Naive thymus-derived CD4-positive, alpha-beta T cell (primary cell): ENCODE measurements around the gene UPK1B. TPM values are rescaled to one million over a fixed set of nuclear protein-coding genes. Genes with fewer than 3 reads are reported as not detected.

Experiments used
- ATAC-seq: fragments of 150-1000 bp; cut with Tn5 transposase; 2 replicates; pipeline ENCODE4 v1.10.0; 2021; ENCODE audit warnings: mild to moderate bottlenecking, moderate library complexity
- CTCF ChIA-PET: fragments of 350-600 bp; sonication (Branson Sonifier 250); formaldehyde crosslinking; loops from one replicate; lab custom pipeline; 2021; ENCODE audit warnings: antibody characterized with exemption; lab: Charles Lee
- POLR2A ChIA-PET: fragments of 350-600 bp; sonication (Branson Sonifier 250); formaldehyde crosslinking; loops from one replicate; lab custom pipeline; 2021; ENCODE audit warnings: antibody characterized with exemption, inconsistent platforms; lab: Charles Lee
- DNase-seq, 9 donors: peaks; one replicate each; pipeline versions ENCODE4 v3.0.0 to v3.0.0-alpha.2; 2020 to 2022; ENCODE audit warnings: mixed read lengths in 1 of 9
- H3K27ac ChIP-seq: one replicate; pipeline ENCODE4 v1.7.0; 2013; ENCODE audit warnings: mild to moderate bottlenecking, low read depth, low read length, moderate library complexity
- H3K27me3 ChIP-seq, 2 donors: one replicate each; pipeline ENCODE4 v1.7.0; 2013; ENCODE audit warnings: low read length in 2 of 2, mild to moderate bottlenecking in 2 of 2, moderate library complexity in 2 of 2; ENCODE audit not compliant: control insufficient read depth in 2 of 2, insufficient read depth in 2 of 2
- H3K36me3 ChIP-seq, 3 experiments: 1 replicate in 2 of 3; 2 replicates in 1 of 3; pipeline ENCODE4 v1.7.0; 2013; ENCODE audit warnings: low read length in 3 of 3, mild to moderate bottlenecking in 3 of 3, moderate library complexity in 1 of 3; ENCODE audit not compliant: insufficient read depth in 3 of 3, control insufficient read depth in 2 of 3
- H3K4me1 ChIP-seq, 2 donors: one replicate each; pipeline ENCODE4 v1.7.0; 2013; ENCODE audit warnings: low read length in 2 of 2, mild to moderate bottlenecking in 2 of 2, moderate library complexity in 1 of 2; ENCODE audit not compliant: control insufficient read depth in 2 of 2, insufficient read depth in 2 of 2
- H3K4me3 ChIP-seq: 2 replicates; pipeline ENCODE4 v1.7.0; 2013; ENCODE audit warnings: mild to moderate bottlenecking, low read length
- H3K9me3 ChIP-seq, 3 experiments: 1 replicate in 2 of 3; 2 replicates in 1 of 3; pipeline ENCODE4 v1.7.0; 2013; ENCODE audit warnings: low read length in 3 of 3; ENCODE audit not compliant: control insufficient read depth in 2 of 3
- H3K27ac Mint-ChIP-seq, 9 donors: one replicate each; pipeline ENCODE4 v1.8.0; 2020 to 2022; ENCODE audit warnings: mixed read lengths in 9 of 9, mild to moderate bottlenecking in 8 of 9, moderate library complexity in 5 of 9, inconsistent platforms in 2 of 9
- H3K27me3 Mint-ChIP-seq, 5 donors: one replicate each; pipeline ENCODE4 v1.8.0; 2021 to 2022; ENCODE audit warnings: mixed read lengths in 5 of 5, mild to moderate bottlenecking in 1 of 5
- H3K36me3 Mint-ChIP-seq, 5 donors: one replicate each; pipeline ENCODE4 v1.8.0; 2020 to 2022; ENCODE audit warnings: mixed read lengths in 5 of 5, mild to moderate bottlenecking in 3 of 5, inconsistent platforms in 1 of 5
- H3K4me1 Mint-ChIP-seq, 7 donors: one replicate each; pipeline ENCODE4 v1.8.0; 2020 to 2022; ENCODE audit warnings: mixed read lengths in 7 of 7, mild to moderate bottlenecking in 3 of 7, inconsistent platforms in 1 of 7
- H3K4me3 Mint-ChIP-seq, 10 donors: one replicate each; pipeline ENCODE4 v1.8.0; 2020 to 2022; ENCODE audit warnings: mild to moderate bottlenecking in 10 of 10, mixed read lengths in 10 of 10, moderate library complexity in 6 of 10, inconsistent platforms in 2 of 10
- H3K9me3 Mint-ChIP-seq, 11 donors: one replicate each; pipeline ENCODE4 v1.8.0; 2020 to 2022; ENCODE audit warnings: mixed read lengths in 11 of 11, mild to moderate bottlenecking in 4 of 11, inconsistent platforms in 1 of 11, moderate library complexity in 1 of 11
- intact Hi-C, 2 donors: fragments of 100-400 bp; cut with micrococcal nuclease; formaldehyde crosslinking; loops; one replicate each; pipeline ENCODE4 v1.15.1; 2023
- polyA plus RNA-seq, 2 donors: library from polyadenylated mRNA; unstranded; fragments of 300-500 nt; fragmentation: Illumina TruSeq; gene quantifications; one replicate each; pipeline ENCODE4 v1.2.3, GENCODE V29; 2021
- total RNA-seq, 6 experiments: library from RNA in 5 of 6; stranded (reverse) in 5 of 6; gene quantifications; 1 replicate in 5 of 6; 2 replicates in 1 of 6; pipeline ENCODE4 v1.2.3 and lab custom pipeline; 2021 to 2026

Gene UPK1B
- total and polyA plus RNA-seq, 7 experiments from 2014 or later, result 0.11 to 1.3 TPM; not detected in 5

- Histone ChIP-seq H3K9me3 (no peaks in the 10 kb centered on the region), H3K4me1 (peaks cover 27 to 50% of the 10 kb centered on the region in 2 donors), H3K27ac (peak overlapping the region; percentile 90), H3K36me3 (peaks cover 0 to 21% (median 0%) of the 10 kb centered on the region in 3 experiments), H3K4me3 (peak overlapping the region; percentile 5), H3K27me3 (no peaks in the 10 kb centered on the region)
- POLR2A ChIA-PET, result interaction anchor here (1.0 to 1.3 kb wide), 3 partner anchors 10 to 117 kb away, joined by 3 to 5 read pairs (median 3); no protein-coding TSS in a partner anchor
- DNase-seq, result peak in 3 of 9 donors; percentile 28 to 35 (median 31)
- peaks cover 37 to 86% (median 71%) of the 10 kb centered on the region in 7 donors for H3K4me1 Mint-ChIP-seq
- H3K36me3 Mint-ChIP-seq, result peaks cover 0 to 35% (median 32%) of the 10 kb centered on the region in 5 donors
- H3K27me3 Mint-ChIP-seq, result no peaks in the 10 kb centered on the region
- H3K9me3 Mint-ChIP-seq, result peaks cover 0 to 2% (median 0%) of the 10 kb centered on the region in 11 donors
- CTCF ChIA-PET, result interaction anchor here (0.6 kb wide), 1 partner anchor 354 kb away, joined by 3 read pairs; no protein-coding TSS in a partner anchor
- peak overlapping the region; percentile 57 to 94 (median 72) for H3K4me3 Mint-ChIP-seq
- peak overlapping the region in 8 of 9 donors; percentile 80 to 98 (median 92) for H3K27ac Mint-ChIP-seq
- intact Hi-C loops, result loop anchor here (10.0 kb wide), 3 partner anchors 292 to 1108 kb away; partner anchors contain the start of genes GSK3B (in 1 of the 2) and LRRC58 (in 1 of the 2)
- no peak for ATAC-seq
Measured at GRCh38 chr3:119236756-119237155, 63.4 kb downstream of the UPK1B start.

DNA sequence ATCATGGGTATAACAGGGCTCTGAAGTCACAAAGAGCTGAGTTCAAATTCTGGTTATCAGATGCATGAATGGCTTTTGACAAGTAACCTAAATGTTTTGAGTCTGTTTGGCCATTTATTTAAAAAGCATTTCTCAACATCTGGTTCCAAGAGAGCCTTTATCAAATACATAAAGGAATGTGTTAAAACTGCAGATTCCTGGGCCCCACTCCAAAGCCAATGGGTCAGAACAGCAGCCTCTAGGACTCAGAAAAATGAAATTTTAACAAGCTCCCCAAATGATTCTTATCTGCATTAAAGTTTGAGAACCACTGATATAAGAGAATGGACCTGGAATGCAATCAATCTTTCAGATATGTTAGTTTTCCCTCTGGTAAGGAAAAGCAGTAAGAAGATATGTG lies 63.9 kb downstream of the UPK1B start:
- H3K4me3 ChIP-seq, result peak overlapping the region; percentile 5
- Mint-ChIP-seq H3K27ac (peak overlapping the region in 8 of 9 donors; percentile 80 to 98 (median 92)), H3K4me3 (peak overlapping the region in 9 of 10 donors; percentile 29 to 94 (median 70)), H3K4me1 (peaks cover 36 to 80% (median 66%) of the 10 kb centered on the region in 7 donors), H3K9me3 (peaks cover 0 to 2% (median 0%) of the 10 kb centered on the region in 11 donors), H3K36me3 (peaks cover 0 to 31% (median 28%) of the 10 kb centered on the region in 5 donors), H3K27me3 (no peaks in the 10 kb centered on the region)
- no peaks in the 10 kb centered on the region for H3K9me3 ChIP-seq
- CTCF ChIA-PET, result interaction anchor here (0.6 to 1.0 kb wide), 3 partner anchors 35 to 354 kb away, joined by 3 to 4 read pairs (median 3); no protein-coding TSS in a partner anchor
- no peak for ATAC-seq
- H3K27ac ChIP-seq, result peak overlapping the region; percentile 90
- peaks cover 27 to 45% of the 10 kb centered on the region in 2 donors for H3K4me1 ChIP-seq
- no peaks in the 10 kb centered on the region for H3K27me3 ChIP-seq
- peaks cover 0 to 16% (median 0%) of the 10 kb centered on the region in 3 experiments for H3K36me3 ChIP-seq
- no peak for DNase-seq
- POLR2A ChIA-PET, result interaction anchor here (0.6 to 1.1 kb wide), 4 partner anchors 10 to 116 kb away, joined by 3 to 5 read pairs (median 4); no protein-coding TSS in a partner anchor
- intact Hi-C loops, result loop anchor here (10.0 kb wide), 3 partner anchors 292 to 1108 kb away; partner anchors contain the start of genes GSK3B (in 1 of the 2) and LRRC58 (in 1 of the 2)

GRCh38 chr3:119238363-119238762 lies 65.0 kb downstream of the UPK1B start:
- ChIA-PET POLR2A (no interaction called here), CTCF (interaction anchor here (1.0 kb wide), 1 partner anchor 273 kb away, joined by 4 read pairs; no protein-coding TSS in a partner anchor)
- Histone ChIP-seq H3K4me3 (peak overlapping the region; percentile 50), H3K27me3 (no peaks in the 10 kb centered on the region), H3K27ac (peak overlapping the region; percentile 90), H3K9me3 (no peaks in the 10 kb centered on the region), H3K36me3 (peaks cover 0 to 9% (median 0%) of the 10 kb centered on the region in 3 experiments), H3K4me1 (peaks cover 27 to 43% of the 10 kb centered on the region in 2 donors)
- peaks cover 0 to 2% (median 0%) of the 10 kb centered on the region in 11 donors for H3K9me3 Mint-ChIP-seq
- H3K27me3 Mint-ChIP-seq, result no peaks in the 10 kb centered on the region
- peak overlapping the region in 9 of 10 donors; percentile 74 to 99 (median 94) for H3K4me3 Mint-ChIP-seq
- ATAC-seq, result no peak
- peaks cover 32 to 70% (median 56%) of the 10 kb centered on the region in 7 donors for H3K4me1 Mint-ChIP-seq
- DNase-seq, result peak in 1 of 9 donors; percentile 49
- peaks cover 0 to 25% (median 23%) of the 10 kb centered on the region in 5 donors for H3K36me3 Mint-ChIP-seq
- intact Hi-C loops, result loop anchor here (2.0 to 10.0 kb wide), 4 partner anchors 282 to 1106 kb away; partner anchors contain the start of genes GSK3B (in 1 of the 2) and LRRC58 (in 1 of the 2)
- peak overlapping the region in 8 of 9 donors; percentile 79 to 96 (median 86) for H3K27ac Mint-ChIP-seq

GRCh38 chr3:119239206-119239820 lies 65.9 kb downstream of the UPK1B start:
- peaks cover 0 to 25% (median 18%) of the 10 kb centered on the region in 5 donors for H3K36me3 Mint-ChIP-seq
- peak overlapping the region; percentile 90 to 99 (median 94) for H3K4me3 Mint-ChIP-seq
- peaks cover 0 to 2% (median 0%) of the 10 kb centered on the region in 11 donors for H3K9me3 Mint-ChIP-seq
- peak overlapping the region; percentile 71 for H3K4me3 ChIP-seq
- peaks cover 0 to 9% (median 0%) of the 10 kb centered on the region in 3 experiments for H3K36me3 ChIP-seq
- no peaks in the 10 kb centered on the region for H3K27me3 ChIP-seq
- ChIA-PET CTCF (interaction anchor here (0.7 to 3.0 kb wide), 4 partner anchors 20 to 140 kb away, joined by 3 to 73 read pairs (median 4); partner anchors contain the start of genes ARHGAP31 and TEX55), POLR2A (interaction anchor here (0.7 to 1.1 kb wide), 3 partner anchors 20 to 133 kb away, joined by 3 to 5 read pairs (median 5); no protein-coding TSS in a partner anchor)
- DNase-seq, result peak in 5 of 9 donors; percentile 7 to 53 (median 25)
- peak overlapping the region; percentile 83 to 96 (median 89) for H3K27ac Mint-ChIP-seq
- no peaks in the 10 kb centered on the region for H3K27me3 Mint-ChIP-seq
- intact Hi-C loops, result loop anchor here (1.0 to 10.0 kb wide), 6 partner anchors 8 to 1105 kb away; partner anchors contain the start of genes GSK3B (in 1 of the 2) and LRRC58 (in 1 of the 2)
- no peak for ATAC-seq
- H3K27ac ChIP-seq, result peak overlapping the region; percentile 90
- peaks cover 27 to 35% of the 10 kb centered on the region in 2 donors for H3K4me1 ChIP-seq
- peaks cover 32 to 60% (median 51%) of the 10 kb centered on the region in 7 donors for H3K4me1 Mint-ChIP-seq
- H3K9me3 ChIP-seq, result no peaks in the 10 kb centered on the region

DNA sequence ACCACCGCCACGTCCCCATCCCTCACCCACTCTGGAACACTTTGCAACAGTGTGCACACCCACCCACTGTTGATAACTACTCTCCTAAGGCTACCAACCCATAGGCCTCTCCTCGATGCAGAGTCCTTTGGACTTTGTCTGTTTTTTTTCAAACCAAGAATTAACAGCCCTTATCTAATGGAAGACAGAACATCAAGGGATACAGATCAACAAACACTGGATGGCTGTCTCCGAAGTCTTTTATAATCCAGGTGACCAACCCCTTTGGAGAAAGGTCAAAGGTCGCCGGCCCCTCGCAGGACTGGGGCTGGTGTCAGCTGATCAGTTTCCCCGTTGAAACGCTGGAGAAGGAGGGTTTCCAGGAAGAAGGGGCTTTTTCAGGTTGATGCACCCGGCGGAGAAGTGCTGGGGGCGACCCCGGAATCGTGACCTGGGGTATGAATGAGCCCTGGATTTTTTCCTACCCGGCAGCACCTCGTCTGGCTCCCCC lies 66.7 kb downstream of the UPK1B start:
- no peak for ATAC-seq
- Mint-ChIP-seq H3K4me3 (peak overlapping the region; percentile 90 to 99 (median 94)), H3K27ac (peak overlapping the region; percentile 83 to 96 (median 89)), H3K36me3 (peaks cover 0 to 17% (median 12%) of the 10 kb centered on the region in 5 donors), H3K9me3 (peaks cover 0 to 2% (median 0%) of the 10 kb centered on the region in 11 donors), H3K4me1 (peaks cover 27 to 52% (median 43%) of the 10 kb centered on the region in 7 donors), H3K27me3 (no peaks in the 10 kb centered on the region)
- Histone ChIP-seq H3K27me3 (no peaks in the 10 kb centered on the region), H3K27ac (peak overlapping the region; percentile 90), H3K36me3 (peaks cover 0 to 8% (median 0%) of the 10 kb centered on the region in 3 experiments), H3K4me1 (peaks cover 27 to 29% of the 10 kb centered on the region in 2 donors), H3K9me3 (no peaks in the 10 kb centered on the region), H3K4me3 (peak overlapping the region; percentile 71)
- POLR2A ChIA-PET, result interaction anchor here (1.0 to 1.6 kb wide), 12 partner anchors 29 to 356 kb away, joined by 3 to 9 read pairs (median 4); partner anchors contain the start of genes ARHGAP31 and TEX55
- intact Hi-C loops, result loop anchor here (1.0 to 10.0 kb wide), 9 partner anchors 141 to 1355 kb away; partner anchors contain the start of genes COX17 (in 2 of the 2), CFAP91 (in 1 of the 2), GSK3B (in 1 of the 2) and NDUFB4 (in 1 of the 2)
- CTCF ChIA-PET, result interaction anchor here (0.9 to 3.0 kb wide), 15 partner anchors 13 to 357 kb away, joined by 3 to 73 read pairs (median 6); partner anchors contain the start of genes ARHGAP31, IGSF11, POGLUT1 and TEX55
- DNase-seq, result peak in 6 of 9 donors; percentile 22 to 40 (median 32)
